ENCODE results near the gene WDR62. TPM values are rescaled to one million over a fixed set of nuclear protein-coding genes. Genes with fewer than 3 reads are reported as not detected.
"Not testable (repeated sequence)": the region's sequence is repeated elsewhere in the genome, so short reads cannot be mapped to it uniquely, and the experiment has no call there.

Gene WDR62
- total RNA-seq, 1 donor from 2014 or later = 2.4 TPM

- H3K27ac ChIP-seq (ENCODE audit: low read depth, low read length) = no peak overlapping the region
- H3K9me3 Mint-ChIP-seq (ENCODE audit: unreplicated experiment) = no peaks in the 10 kb centered on the region
- peaks cover 26% of the 10 kb centered on the region for H4K20me1 ChIP-seq (ENCODE audit: insufficient read depth, low read length)
- DNase-seq (ENCODE audit: low read depth) = no peak
- no peaks in the 10 kb centered on the region for H3K27me3 ChIP-seq (ENCODE audit: insufficient read depth, low read length)
- no peak overlapping the region for H2AFZ ChIP-seq (ENCODE audit: low read depth, low read length)
- no peak overlapping the region for H3K4me2 ChIP-seq (ENCODE audit: low read length)
- no peak overlapping the region for H3K4me3 ChIP-seq (ENCODE audit: insufficient read depth, low read depth, low read length)
- H3K36me3 Mint-ChIP-seq (ENCODE audit: low read depth, unreplicated experiment) = peaks cover 26% of the 10 kb centered on the region
- H3K9ac ChIP-seq (ENCODE audit: low read length) = no peak overlapping the region
- H3K4me3 Mint-ChIP-seq (ENCODE audit: unreplicated experiment) = no peak overlapping the region
- H3K27me3 Mint-ChIP-seq (ENCODE audit: low read depth, unreplicated experiment) = no peaks in the 10 kb centered on the region
- peaks cover 21% of the 10 kb centered on the region for H3K36me3 ChIP-seq (ENCODE audit: insufficient read depth, low read length)
- no peak for FAIRE-seq
- no peak overlapping the region for H3K27ac Mint-ChIP-seq (ENCODE audit: unreplicated experiment)
- no peaks in the 10 kb centered on the region for H3K9me3 ChIP-seq (ENCODE audit: insufficient read depth, low read depth, low read length)
- peaks cover 22% of the 10 kb centered on the region for H3K79me2 ChIP-seq (ENCODE audit: insufficient read depth, low read length)
- TF ChIP-seq CTCF (IDR thresholded peaks at IDR 0.05; ENCODE audit: insufficient read depth, low read depth, low read length) (no peak), EZH2 (IDR thresholded peaks at IDR 0.05; ENCODE audit: insufficient read depth, low read length) (no peak)
- peaks cover 3% of the 10 kb centered on the region for H3K4me1 Mint-ChIP-seq (ENCODE audit: low read depth, unreplicated experiment)
- no peaks in the 10 kb centered on the region for H3K4me1 ChIP-seq (ENCODE audit: insufficient read depth, low read length)
These were observed 66.9 kb downstream of the WDR62 start for GRCh38 chr19:36121486-36122124.

GRCh38 chr19:36125557-36125956, 70.9 kb downstream of the WDR62 start:
- no peak overlapping the region for H3K9ac ChIP-seq (ENCODE audit: low read length)
- peaks cover 2% of the 10 kb centered on the region for H4K20me1 ChIP-seq (ENCODE audit: insufficient read depth, low read length)
- Mint-ChIP-seq H3K36me3 (ENCODE audit: low read depth, unreplicated experiment) (peaks cover 11% of the 10 kb centered on the region), H3K9me3 (ENCODE audit: unreplicated experiment) (no peaks in the 10 kb centered on the region), H3K27ac (ENCODE audit: unreplicated experiment) (peak overlapping the region; percentile 18), H3K27me3 (ENCODE audit: low read depth, unreplicated experiment) (no peaks in the 10 kb centered on the region), H3K4me1 (ENCODE audit: low read depth, unreplicated experiment) (no peaks in the 10 kb centered on the region), H3K4me3 (ENCODE audit: unreplicated experiment) (peak overlapping the region; percentile 11)
- DNase-seq (ENCODE audit: low read depth) (no peak), FAIRE-seq (no peak)
- no peaks in the 10 kb centered on the region for H3K9me3 ChIP-seq (ENCODE audit: insufficient read depth, low read depth, low read length)
- no peak overlapping the region for H3K4me2 ChIP-seq (ENCODE audit: low read length)
- H3K79me2 ChIP-seq (ENCODE audit: insufficient read depth, low read length) = no peaks in the 10 kb centered on the region
- H3K4me3 ChIP-seq (ENCODE audit: insufficient read depth, low read depth, low read length) = no peak overlapping the region
- no peaks in the 10 kb centered on the region for H3K4me1 ChIP-seq (ENCODE audit: insufficient read depth, low read length)
- no peak overlapping the region for H2AFZ ChIP-seq (ENCODE audit: low read depth, low read length)
- no peaks in the 10 kb centered on the region for H3K27me3 ChIP-seq (ENCODE audit: insufficient read depth, low read length)
- H3K27ac ChIP-seq (ENCODE audit: low read depth, low read length) = no peak overlapping the region
- TF ChIP-seq CTCF (IDR thresholded peaks at IDR 0.05; ENCODE audit: insufficient read depth, low read depth, low read length) (no peak), EZH2 (IDR thresholded peaks at IDR 0.05; ENCODE audit: insufficient read depth, low read length) (no peak)
- H3K36me3 ChIP-seq (ENCODE audit: insufficient read depth, low read length) = peaks cover 14% of the 10 kb centered on the region

DNA sequence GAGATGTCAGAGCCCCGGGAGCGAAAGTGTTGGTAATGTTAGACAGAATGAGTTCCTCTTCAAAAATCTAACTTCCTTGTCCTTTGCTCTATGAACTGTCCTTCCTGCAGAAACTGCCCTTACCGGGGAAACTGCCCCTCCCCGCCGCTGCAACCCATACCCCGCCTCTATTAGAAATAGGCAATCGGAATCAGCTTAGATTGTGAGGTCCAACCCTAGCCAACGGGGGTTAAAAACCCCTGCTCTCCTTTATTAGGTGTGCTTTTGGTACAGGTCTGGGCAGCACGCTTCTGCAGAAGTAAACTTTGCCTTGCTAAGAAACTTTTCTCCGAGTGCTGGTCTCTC, 73.7 kb downstream of the WDR62 start:
- Mint-ChIP-seq H3K27me3 (ENCODE audit: low read depth, unreplicated experiment) (peaks cover 2% of the 10 kb centered on the region), H3K9me3 (ENCODE audit: unreplicated experiment) (no peaks in the 10 kb centered on the region), H3K27ac (ENCODE audit: unreplicated experiment) (peak overlapping the region; percentile 93), H3K36me3 (ENCODE audit: low read depth, unreplicated experiment) (peaks cover 8% of the 10 kb centered on the region), H3K4me1 (ENCODE audit: low read depth, unreplicated experiment) (no peaks in the 10 kb centered on the region), H3K4me3 (ENCODE audit: unreplicated experiment) (peak overlapping the region; percentile 88)
- FAIRE-seq (no peak), DNase-seq (ENCODE audit: low read depth) (no peak)
- Histone ChIP-seq H3K79me2 (ENCODE audit: insufficient read depth, low read length) (no peaks in the 10 kb centered on the region), H3K4me3 (ENCODE audit: insufficient read depth, low read depth, low read length) (peak overlapping the region; percentile 56), H2AFZ (ENCODE audit: low read depth, low read length) (peak overlapping the region; percentile 72), H3K4me1 (ENCODE audit: insufficient read depth, low read length) (peaks cover 3% of the 10 kb centered on the region), H3K4me2 (ENCODE audit: low read length) (peak overlapping the region; percentile 85), H3K36me3 (ENCODE audit: insufficient read depth, low read length) (peaks cover 3% of the 10 kb centered on the region), H4K20me1 (ENCODE audit: insufficient read depth, low read length) (no peaks in the 10 kb centered on the region), H3K27ac (ENCODE audit: low read depth, low read length) (peak overlapping the region; percentile 62), H3K9me3 (ENCODE audit: insufficient read depth, low read depth, low read length) (no peaks in the 10 kb centered on the region), H3K27me3 (ENCODE audit: insufficient read depth, low read length) (no peaks in the 10 kb centered on the region), H3K9ac (ENCODE audit: low read length) (peak overlapping the region; percentile 77)
- TF ChIP-seq EZH2 (IDR thresholded peaks at IDR 0.05; ENCODE audit: insufficient read depth, low read length) (no peak), CTCF (IDR thresholded peaks at IDR 0.05; ENCODE audit: insufficient read depth, low read depth, low read length) (no peak)

GRCh38 chr19:36131221-36131620, 76.5 kb downstream of the WDR62 start:
- not testable (repeated sequence) for H3K36me3 Mint-ChIP-seq (ENCODE audit: low read depth, unreplicated experiment); H2AFZ ChIP-seq (ENCODE audit: low read depth, low read length); H3K4me3 ChIP-seq (ENCODE audit: insufficient read depth, low read depth, low read length); FAIRE-seq; H3K27me3 Mint-ChIP-seq (ENCODE audit: low read depth, unreplicated experiment); H3K4me1 ChIP-seq (ENCODE audit: insufficient read depth, low read length); H3K9ac ChIP-seq (ENCODE audit: low read length); H3K4me3 Mint-ChIP-seq (ENCODE audit: unreplicated experiment); DNase-seq (ENCODE audit: low read depth); H3K9me3 ChIP-seq (ENCODE audit: insufficient read depth, low read depth, low read length); H4K20me1 ChIP-seq (ENCODE audit: insufficient read depth, low read length); H3K4me1 Mint-ChIP-seq (ENCODE audit: low read depth, unreplicated experiment); H3K9me3 Mint-ChIP-seq (ENCODE audit: unreplicated experiment); H3K79me2 ChIP-seq (ENCODE audit: insufficient read depth, low read length); H3K27ac Mint-ChIP-seq (ENCODE audit: unreplicated experiment); H3K4me2 ChIP-seq (ENCODE audit: low read length); H3K27me3 ChIP-seq (ENCODE audit: insufficient read depth, low read length); H3K36me3 ChIP-seq (ENCODE audit: insufficient read depth, low read length); H3K27ac ChIP-seq (ENCODE audit: low read depth, low read length)
